PC-3 (cell line): ENCODE results near the gene RNASE13. TPM values are rescaled to one million over a fixed set of nuclear protein-coding genes. Genes with fewer than 3 reads are reported as not detected.

Experiments used
- ATAC-seq: fragments of 200-7000 bp; cut with Tn5 transposase; 2 replicates; pipeline ENCODE4 v1.9.1; 2020; ENCODE audit warnings: mild to moderate bottlenecking, moderate library complexity
- BruUV-seq: library from RNA; stranded (reverse); fragments of 400-500 nt; replicated peaks from 2 replicates; lab custom pipeline; 2021; lab: Mats Ljungman, UMichigan
- CTCF ChIA-PET: fragments of 300-600 bp; sonication (Branson Sonifier 250); formaldehyde crosslinking; loops from one replicate; lab custom pipeline; 2022; ENCODE audit warnings: antibody characterized with exemption; lab: Charles Lee
- POLR2A ChIA-PET: fragments of 300-600 bp; sonication (Branson Sonifier 250); formaldehyde crosslinking; loops from one replicate; lab custom pipeline; 2022; ENCODE audit warnings: antibody characterized with exemption; ENCODE audit not compliant: unreplicated experiment; lab: Charles Lee
- DNase-seq: peaks from one replicate; pipeline ENCODE4 v3.0.0-alpha.2; 2015
- H2AFZ ChIP-seq: fragments of 300-600 bp; sonication (generic); 2 replicates; pipeline ENCODE4 v1.6.0; 2016; ENCODE audit warnings: antibody characterized with exemption, low read length
- H3F3A ChIP-seq: fragments of 300-600 bp; sonication (generic); one replicate; pipeline ENCODE4 v1.6.0; 2017; ENCODE audit warnings: antibody characterized with exemption, low read length, control low read depth, mild to moderate bottlenecking; ENCODE audit not compliant: unreplicated experiment
- H3K27ac ChIP-seq: fragments of 300-600 bp; sonication (generic); 2 replicates; pipeline ENCODE4 v1.5.1; 2016; ENCODE audit warnings: mild to moderate bottlenecking, low read length
- H3K27me3 ChIP-seq: fragments of 300-600 bp; sonication (generic); 2 replicates; pipeline ENCODE4 v1.6.1; 2016; ENCODE audit warnings: low read length, mixed read lengths
- H3K36me3 ChIP-seq: fragments of 300-600 bp; sonication (generic); 2 replicates; pipeline ENCODE4 v1.6.1; 2016; ENCODE audit warnings: low read depth, mixed run types, low read length, mixed read lengths
- H3K4me1 ChIP-seq: fragments of 300-600 bp; sonication (generic); 2 replicates; pipeline ENCODE4 v1.5.1; 2016; ENCODE audit warnings: low read length; ENCODE audit not compliant: insufficient read depth
- H3K4me2 ChIP-seq: fragments of 300-600 bp; sonication (generic); 2 replicates; pipeline ENCODE4 v1.6.0; 2016; ENCODE audit warnings: low read length
- H3K4me3 ChIP-seq: fragments of 300-600 bp; sonication (generic); 2 replicates; pipeline ENCODE4 v1.5.1; 2016; ENCODE audit warnings: mild to moderate bottlenecking, low read length, mixed read lengths
- H3K79me2 ChIP-seq: fragments of 300-600 bp; sonication (generic); 2 replicates; pipeline ENCODE4 v1.6.1; 2017; ENCODE audit warnings: low read length, mixed read lengths
- H3K9ac ChIP-seq: fragments of 300-600 bp; sonication (generic); 2 replicates; pipeline ENCODE4 v1.6.0; 2016; ENCODE audit warnings: mild to moderate bottlenecking, low read length
- H3K9me2 ChIP-seq: fragments of 300-600 bp; sonication (generic); replicated peaks from 2 replicates; pipeline ENCODE4 v1.6.1; 2016; ENCODE audit warnings: mixed run types, low read length, mixed read lengths
- H3K9me3 ChIP-seq: fragments of 300-600 bp; sonication (generic); 2 replicates; pipeline ENCODE4 v1.6.1; 2016; ENCODE audit warnings: low read length, mixed read lengths
- H4K20me1 ChIP-seq: fragments of 300-600 bp; sonication (generic); 2 replicates; pipeline ENCODE4 v1.6.1; 2016; ENCODE audit warnings: low read length, mixed read lengths
- EZH2 ChIP-seq: fragments of 300-600 bp; sonication (generic); IDR thresholded peaks from one replicate; pipeline ENCODE4 v1.6.1; 2017; ENCODE audit warnings: antibody characterized with exemption, mild to moderate bottlenecking, low read length; ENCODE audit not compliant: unreplicated experiment
- EZH2phosphoT487 ChIP-seq: fragments of 300-600 bp; sonication (generic); IDR thresholded peaks from 2 replicates; pipeline ENCODE4 v1.6.1; 2018; ENCODE audit warnings: mild to moderate bottlenecking, antibody characterized with exemption, low read length, borderline replicate concordance
- intact Hi-C: fragments of 100-400 bp; cut with micrococcal nuclease; formaldehyde crosslinking; loops from 2 replicates; pipeline ENCODE4 v1.9.0; 2023
- total RNA-seq: library from RNA; depleted of rRNA; stranded (reverse); fragments of >200 nt; gene quantifications from 2 replicates; pipeline ENCODE4 v1.2.3, GENCODE V29; 2014
- TF ChIP-seq, protein P1 (sequence below): fragments of 300-600 bp; sonication (generic); conservative IDR thresholded peaks from 2 replicates; pipeline ENCODE4 v1.5.1; 2017; ENCODE audit warnings: antibody characterized with exemption, low read depth, mild to moderate bottlenecking, low read length

The RNASE13 gene
- total RNA-seq, 1 experiment from 2014 or later = not detected

GRCh38 chr14:21030531-21030930 is 4.1 kb downstream of the RNASE13 start:
- ChIA-PET CTCF (no interaction called here), POLR2A (no interaction called here)
- Histone ChIP-seq H4K20me1 (no peaks in the 10 kb centered on the region), H3K4me2 (no peak overlapping the region), H3K9me3 (no peaks in the 10 kb centered on the region), H2AFZ (no peak overlapping the region), H3K27ac (no peak overlapping the region), H3K79me2 (no peaks in the 10 kb centered on the region), H3K4me3 (no peak overlapping the region), H3K9ac (no peak overlapping the region), H3K4me1 (no peaks in the 10 kb centered on the region), H3K9me2 (no peaks in the 10 kb centered on the region), H3K27me3 (peaks cover 72% of the 10 kb centered on the region), H3K36me3 (no peaks in the 10 kb centered on the region), H3F3A (no peaks in the 10 kb centered on the region)
- ATAC-seq (no peak), DNase-seq (no peak)
- TF ChIP-seq EZH2phosphoT487 (no peak), EZH2 (no peak)
- TF ChIP-seq, protein P1, sequence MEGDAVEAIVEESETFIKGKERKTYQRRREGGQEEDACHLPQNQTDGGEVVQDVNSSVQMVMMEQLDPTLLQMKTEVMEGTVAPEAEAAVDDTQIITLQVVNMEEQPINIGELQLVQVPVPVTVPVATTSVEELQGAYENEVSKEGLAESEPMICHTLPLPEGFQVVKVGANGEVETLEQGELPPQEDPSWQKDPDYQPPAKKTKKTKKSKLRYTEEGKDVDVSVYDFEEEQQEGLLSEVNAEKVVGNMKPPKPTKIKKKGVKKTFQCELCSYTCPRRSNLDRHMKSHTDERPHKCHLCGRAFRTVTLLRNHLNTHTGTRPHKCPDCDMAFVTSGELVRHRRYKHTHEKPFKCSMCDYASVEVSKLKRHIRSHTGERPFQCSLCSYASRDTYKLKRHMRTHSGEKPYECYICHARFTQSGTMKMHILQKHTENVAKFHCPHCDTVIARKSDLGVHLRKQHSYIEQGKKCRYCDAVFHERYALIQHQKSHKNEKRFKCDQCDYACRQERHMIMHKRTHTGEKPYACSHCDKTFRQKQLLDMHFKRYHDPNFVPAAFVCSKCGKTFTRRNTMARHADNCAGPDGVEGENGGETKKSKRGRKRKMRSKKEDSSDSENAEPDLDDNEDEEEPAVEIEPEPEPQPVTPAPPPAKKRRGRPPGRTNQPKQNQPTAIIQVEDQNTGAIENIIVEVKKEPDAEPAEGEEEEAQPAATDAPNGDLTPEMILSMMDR = no peak
- intact Hi-C loops = no loop called here
- no TSS peak for BruUV-seq

DNA sequence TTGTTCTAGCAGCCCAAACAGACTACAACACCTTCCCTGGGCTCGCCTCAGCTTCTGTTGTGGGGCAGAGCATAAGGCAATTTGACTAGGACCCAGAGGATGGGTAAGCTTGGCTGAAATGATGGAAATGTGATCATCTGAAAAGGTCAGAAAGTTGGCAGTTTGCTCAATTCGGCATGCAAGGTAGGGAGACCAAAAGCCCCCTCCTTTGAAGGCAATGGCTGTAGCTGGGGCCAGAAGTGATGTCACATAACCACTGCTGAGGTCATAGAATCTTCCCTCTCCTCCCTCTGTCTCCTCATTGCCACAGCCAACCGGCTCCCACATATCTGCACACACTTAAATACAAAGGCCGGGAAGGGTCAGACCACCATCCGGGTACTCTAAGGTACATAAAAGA is 4.7 kb downstream of the RNASE13 start, which contains the start of gene TPPP2:
TSS of gene TPPP2 (plus strand) at position 301 of the 400 bp plus-strand sequence. CDS start 365 bp downstream, outside the sequence.
- Histone ChIP-seq H3K4me3 (no peak within 1 kb of the TSS), H3K27ac (no peak within 1 kb of the TSS), H3K79me2 (no peaks in the 10 kb centered on the region), H3K4me2 (no peak within 1 kb of the TSS), H3F3A (no peaks in the 10 kb centered on the region), H4K20me1 (no peaks in the 10 kb centered on the region), H3K9ac (no peak within 1 kb of the TSS), H3K9me3 (no peaks in the 10 kb centered on the region), H3K9me2 (no peaks in the 10 kb centered on the region), H3K27me3 (peaks cover 71% of the 10 kb centered on the region), H2AFZ (no peak within 1 kb of the TSS), H3K36me3 (no peaks in the 10 kb centered on the region), H3K4me1 (no peaks in the 10 kb centered on the region)
- POLR2A ChIA-PET = no interaction called here
- no TSS peak for BruUV-seq
- ATAC-seq (no peak), DNase-seq (no peak)
- CTCF ChIA-PET = no interaction called here
- intact Hi-C loops = no loop called here
- no peak for TF ChIP-seq EZH2phosphoT487
- TF ChIP-seq, protein P1 = no peak
- no peak for TF ChIP-seq EZH2

GRCh38 chr14:21026988-21027315 is 7.7 kb downstream of the RNASE13 start:
- CTCF ChIA-PET = no interaction called here
- TF ChIP-seq, protein P1 = no peak
- no peak for TF ChIP-seq EZH2phosphoT487
- TF ChIP-seq EZH2 = no peak
- intact Hi-C loops = no loop called here

More at GRCh38 chr14:21026988-21027315, 7.7 kb downstream of the RNASE13 start:
- POLR2A ChIA-PET = no interaction called here
- no peak overlapping the region for H2AFZ ChIP-seq
- ATAC-seq (no peak), DNase-seq (no peak)
- no peaks in the 10 kb centered on the region for H3F3A ChIP-seq
- 0 out of 2 replicates have a peak, but pooled peaks cover 4% of the 10 kb centered on the region for H3K4me1 ChIP-seq
- H3K27me3 ChIP-seq = peaks cover 70% of the 10 kb centered on the region
- H3K9me3 ChIP-seq = no peaks in the 10 kb centered on the region
- no peaks in the 10 kb centered on the region for H3K9me2 ChIP-seq
- no peaks in the 10 kb centered on the region for H4K20me1 ChIP-seq
- H3K36me3 ChIP-seq = no peaks in the 10 kb centered on the region
- no peaks in the 10 kb centered on the region for H3K79me2 ChIP-seq
- H3K4me2 ChIP-seq = no peak overlapping the region
- H3K27ac ChIP-seq = no peak overlapping the region
- BruUV-seq = no TSS peak
- no peak overlapping the region for H3K4me3 ChIP-seq
- no peak overlapping the region for H3K9ac ChIP-seq
